Breast epithelium (tissue), 4 donors: ENCODE measurements around the gene RNF20. TPM values are rescaled to one million over a fixed set of nuclear protein-coding genes. Genes with fewer than 3 reads are reported as not detected.

Experiments used
- DNase-seq, 2 donors: peaks; one replicate each; pipeline ENCODE4 v3.0.0-alpha.2; 2019; ENCODE audit warnings: low spot score in 2 of 2
- H3K27ac ChIP-seq, 2 donors: fragments of 200-600 bp; sonication (generic) in 1 of 2; one replicate each; pipeline ENCODE4 v1.5.1; 2016 to 2019; ENCODE audit warnings: mild to moderate bottlenecking in 1 of 2
- H3K27me3 ChIP-seq, 2 donors: fragments of 200-600 bp; sonication (generic) in 1 of 2; one replicate each; pipeline versions ENCODE4 v1.5.1 to v1.6.0; 2017 to 2019; ENCODE audit warnings: control low read depth in 1 of 2, mild to moderate bottlenecking in 1 of 2
- H3K36me3 ChIP-seq: fragments of 200-600 bp; one replicate; pipeline ENCODE4 v1.5.1; 2019
- H3K4me1 ChIP-seq, 2 donors: fragments of 200-600 bp; sonication (generic); one replicate each; pipeline ENCODE4 v1.5.1; 2016 to 2019; ENCODE audit warnings: control low read depth in 1 of 2
- H3K4me3 ChIP-seq, 3 donors: fragments of 200-600 bp; sonication (generic); 1 replicate in 2 of 3; 2 replicates in 1 of 3; pipeline ENCODE4 v1.5.1; 2016 to 2019; ENCODE audit warnings: mild to moderate bottlenecking in 3 of 3, moderate library complexity in 2 of 3
- H3K9me3 ChIP-seq, 2 donors: fragments of 200-600 bp; sonication (generic) in 1 of 2; one replicate each; pipeline ENCODE4 v1.5.1; 2016 to 2019; ENCODE audit warnings: control low read depth in 1 of 2
- CTCF ChIP-seq, 3 donors: fragments of 450-650 bp; IDR thresholded peaks; one replicate each; pipeline ENCODE4 v1.5.1; 2016 to 2017; ENCODE audit warnings: antibody characterized with exemption in 3 of 3, mild to moderate bottlenecking in 3 of 3, moderate library complexity in 3 of 3
- POLR2A ChIP-seq: fragments of 450-650 bp; IDR thresholded peaks from one replicate; pipeline ENCODE4 v1.6.1; 2016; ENCODE audit warnings: antibody characterized with exemption, mild to moderate bottlenecking, moderate library complexity
- POLR2AphosphoS5 ChIP-seq, 3 donors: sonication (generic); formaldehyde crosslinking; IDR thresholded peaks; one replicate each; pipeline ENCODE4 v1.6.1; 2017; ENCODE audit warnings: antibody characterized with exemption in 3 of 3
- intact Hi-C: fragments of 100-400 bp; cut with DNase I; formaldehyde crosslinking; loops from one replicate; pipeline ENCODE4 v1.15.1; 2023; ENCODE audit warnings: low total_unique reads
- total RNA-seq, 3 donors: library from RNA; depleted of rRNA; stranded (reverse); fragments of >200 nt; gene quantifications; one replicate each; pipeline ENCODE4 v1.1.0, GENCODE V29; 2016

Gene RNF20
- total RNA-seq, 3 donors from 2014 or later, result 24.6 to 31.5 (median 29.9) TPM

- Histone ChIP-seq H3K4me1 (no peaks in the 10 kb centered on the region), H3K27ac (no peak overlapping the region), H3K4me3 (no peak overlapping the region), H3K36me3 (no peaks in the 10 kb centered on the region), H3K9me3 (no peaks in the 10 kb centered on the region), H3K27me3 (no peaks in the 10 kb centered on the region)
- intact Hi-C loops, result no loop called here
- TF ChIP-seq CTCF (IDR thresholded peaks at IDR 0.05) (peak in 2 of 3 donors; percentile 36 to 48), POLR2AphosphoS5 (IDR thresholded peaks at IDR 0.05) (no peak), POLR2A (no peak)
- no peak for DNase-seq
Observed at GRCh38 chr9:101601904-101602765, 68.5 kb downstream of the RNF20 start.

- Histone ChIP-seq H3K4me3 (no peak overlapping the region), H3K9me3 (no peaks in the 10 kb centered on the region), H3K27ac (no peak overlapping the region), H3K4me1 (no peaks in the 10 kb centered on the region), H3K36me3 (no peaks in the 10 kb centered on the region), H3K27me3 (no peaks in the 10 kb centered on the region)
- DNase-seq, result no peak
- TF ChIP-seq CTCF (IDR thresholded peaks at IDR 0.05) (no peak), POLR2AphosphoS5 (IDR thresholded peaks at IDR 0.05) (no peak), POLR2A (no peak)
- intact Hi-C loops, result no loop called here
Observed at GRCh38 chr9:101604296-101604695, 70.6 kb downstream of the RNF20 start.

- no peak for DNase-seq
- Histone ChIP-seq H3K36me3 (no peaks in the 10 kb centered on the region), H3K4me3 (no peak overlapping the region), H3K4me1 (no peaks in the 10 kb centered on the region), H3K9me3 (no peaks in the 10 kb centered on the region), H3K27me3 (no peaks in the 10 kb centered on the region), H3K27ac (no peak overlapping the region)
- TF ChIP-seq CTCF (IDR thresholded peaks at IDR 0.05) (no peak), POLR2AphosphoS5 (IDR thresholded peaks at IDR 0.05) (no peak), POLR2A (no peak)
- intact Hi-C loops, result no loop called here
Observed at GRCh38 chr9:101605547-101605946, 71.9 kb downstream of the RNF20 start.

Other genes starting within 250 kb of the RNF20 start
- under 1 TPM in 1 of 3 donors, not detected in 2; 0.16 TPM for gene BAAT, start 148.8 kb upstream of the RNF20 start, total RNA-seq
- 10 to 100 TPM in 2 of 3 donors, 1 to 10 TPM in 1; 9.4 to 21.2 (median 14.7) TPM for gene MRPL50, start 135.2 kb upstream of the RNF20 start, total RNA-seq
- 10 to 100 TPM; 20.2 to 32.1 (median 23.9) TPM for gene ZNF189, start 135.0 kb upstream of the RNF20 start, total RNA-seq
- under 1 TPM in 1 of 3 donors, not detected in 2; 0.66 TPM for gene ALDOB, start 98.1 kb upstream of the RNF20 start, total RNA-seq
- not detected for gene PPP3R2, start 61.1 kb downstream of the RNF20 start, total RNA-seq
- gene GRIN3A, start 204.8 kb downstream of the RNF20 start, total RNA-seq, result under 1 TPM in 2 of 3 donors, not detected in 1; under 0.01 to 0.15 TPM